GM23338 (cell line): ENCODE measurements around the gene AQP5. TPM values are rescaled to one million over a fixed set of nuclear protein-coding genes. Genes with fewer than 3 reads are reported as not detected.
A peak's percentile ranks its signal among the peaks of the same experiment; 100 is the strongest.

ENCODE experiments used
- ATAC-seq: fragments of 200-7000 bp; cut with Tn5 transposase; 3 replicates; pipeline ENCODE4 v1.9.1; 2020
- DNase-seq: peaks from one replicate; pipeline ENCODE4 v3.0.0-alpha.2; 2015; ENCODE audit warnings: low spot score
- H2AFZ ChIP-seq: fragments of 200-600 bp; sonication (generic); 2 replicates; pipeline ENCODE4 v1.8.0; 2016; ENCODE audit warnings: antibody characterized with exemption, mild to moderate bottlenecking, moderate library complexity
- H3F3A ChIP-seq: fragments of 200-600 bp; sonication (generic); replicated peaks from 2 replicates; pipeline ENCODE4 v1.8.0; 2017; ENCODE audit warnings: antibody characterized with exemption, mixed run types, low read depth
- H3K27ac ChIP-seq: fragments of 200-600 bp; sonication (generic); 2 replicates; pipeline ENCODE4 v1.6.1; 2016; ENCODE audit warnings: low read depth
- H3K27me3 ChIP-seq: fragments of 200-600 bp; sonication (generic); 2 replicates; pipeline ENCODE4 v1.8.0; 2016; ENCODE audit warnings: mild to moderate bottlenecking, mixed run types, moderate library complexity; ENCODE audit not compliant: insufficient read depth
- H3K36me3 ChIP-seq: fragments of 200-600 bp; sonication (generic); 2 replicates; pipeline ENCODE4 v1.8.0; 2016; ENCODE audit warnings: mild to moderate bottlenecking; ENCODE audit not compliant: insufficient read depth
- H3K4me1 ChIP-seq: fragments of 200-600 bp; sonication (generic); 2 replicates; pipeline ENCODE4 v1.8.0; 2016; ENCODE audit warnings: mild to moderate bottlenecking, moderate library complexity; ENCODE audit not compliant: insufficient read depth
- H3K4me2 ChIP-seq: fragments of 200-600 bp; sonication (generic); 2 replicates; pipeline ENCODE4 v1.7.1; 2017; ENCODE audit warnings: mixed run types
- H3K4me3 ChIP-seq: fragments of 200-600 bp; sonication (generic); 2 replicates; pipeline ENCODE4 v1.6.1; 2016; ENCODE audit warnings: mixed run types
- H3K79me2 ChIP-seq: fragments of 200-600 bp; sonication (generic); replicated peaks from 2 replicates; pipeline ENCODE4 v1.8.0; 2017; ENCODE audit warnings: mild to moderate bottlenecking; ENCODE audit not compliant: insufficient read depth
- H3K9me2 ChIP-seq: fragments of 200-600 bp; sonication (generic); 2 replicates; pipeline ENCODE4 v1.8.0; 2017; ENCODE audit not compliant: insufficient read depth
- H4K20me1 ChIP-seq: fragments of 200-600 bp; sonication (generic); replicated peaks from 2 replicates; pipeline ENCODE4 v1.8.0; 2017; ENCODE audit warnings: mild to moderate bottlenecking; ENCODE audit not compliant: insufficient read depth
- H3K27ac Mint-ChIP-seq: 2 replicates; pipeline ENCODE4 v1.8.0; 2020; ENCODE audit warnings: inconsistent platforms, mild to moderate bottlenecking, moderate library complexity, mixed read lengths
- H3K27me3 Mint-ChIP-seq: 3 replicates; pipeline ENCODE4 v1.8.0; 2022; ENCODE audit warnings: low read depth, mild to moderate bottlenecking, moderate library complexity, mixed read lengths, inconsistent platforms; ENCODE audit not compliant: insufficient read depth, poor library complexity
- H3K36me3 Mint-ChIP-seq: 3 replicates; pipeline ENCODE4 v1.8.0; 2021; ENCODE audit warnings: low read depth, mild to moderate bottlenecking, inconsistent platforms, moderate library complexity, mixed read lengths
- H3K4me1 Mint-ChIP-seq: 3 replicates; pipeline ENCODE4 v1.8.0; 2020; ENCODE audit warnings: mild to moderate bottlenecking, inconsistent platforms, mixed read lengths
- H3K4me3 Mint-ChIP-seq: 3 replicates; pipeline ENCODE4 v1.8.0; 2021; ENCODE audit warnings: moderate library complexity, mild to moderate bottlenecking, inconsistent platforms, mixed read lengths
- H3K9me3 Mint-ChIP-seq: 3 replicates; pipeline ENCODE4 v1.8.0; 2020; ENCODE audit warnings: moderate library complexity, mild to moderate bottlenecking, inconsistent platforms, mixed read lengths
- CTCF ChIP-seq, 2 experiments: fragments of 200-600 bp in 1 of 2; sonication (generic) in 1 of 2; conservative IDR thresholded peaks; 2 replicates each; pipeline versions ENCODE4 v1.5.1 to v1.6.1; 2016 to 2017; ENCODE audit warnings: antibody characterized with exemption in 2 of 2, low read depth in 2 of 2, mild to moderate bottlenecking in 2 of 2, moderate library complexity in 1 of 2
- ETS1 ChIP-seq: IDR thresholded peaks from 2 replicates; pipeline ENCODE4 v1.6.1; 2016; ENCODE audit warnings: antibody characterized with exemption
- EZH2 ChIP-seq: fragments of 200-600 bp; sonication (generic); IDR thresholded peaks from one replicate; pipeline ENCODE4 v1.8.0; 2017; ENCODE audit warnings: antibody characterized with exemption, mild to moderate bottlenecking, low read depth; ENCODE audit not compliant: unreplicated experiment
- EZH2phosphoT487 ChIP-seq: fragments of 200-600 bp; sonication (generic); IDR thresholded peaks from one replicate; pipeline ENCODE4 v1.8.1; 2018; ENCODE audit warnings: antibody characterized with exemption; ENCODE audit not compliant: unreplicated experiment
- JUNB ChIP-seq: IDR thresholded peaks from one replicate; pipeline ENCODE4 v1.6.1; 2016; ENCODE audit warnings: antibody characterized with exemption; ENCODE audit not compliant: unreplicated experiment
- NANOG ChIP-seq: IDR thresholded peaks from 2 replicates; pipeline ENCODE4 v1.6.1; 2016; ENCODE audit warnings: antibody characterized with exemption, borderline replicate concordance
- POLR2AphosphoS5 ChIP-seq: IDR thresholded peaks from 2 replicates; pipeline ENCODE4 v1.6.1; 2016; ENCODE audit warnings: antibody characterized with exemption, low read depth
- STAT1 ChIP-seq: IDR thresholded peaks from one replicate; pipeline ENCODE4 v1.6.1; 2016; ENCODE audit warnings: antibody characterized with exemption; ENCODE audit not compliant: unreplicated experiment
- ZNF114 ChIP-seq: fragments of 250-450 bp; sonication (Bioruptor Pico); IDR thresholded peaks from 2 replicates; pipeline ENCODE4 v1.5.0; 2020; ENCODE audit warnings: mild to moderate bottlenecking, moderate library complexity
- polyA plus RNA-seq: library from polyadenylated mRNA; unstranded; fragments of >200 nt; fragmentation: Nextera tagmentation; extraction: Ambion mirVana; gene quantifications from 2 replicates; pipeline ENCODE4 v1.2.1, GENCODE V29; 2016
- total RNA-seq: library from RNA; depleted of rRNA; stranded (reverse); fragments of >200 nt; shearing (Covaris generic); gene quantifications from 2 replicates; pipeline ENCODE4 v1.2.3, GENCODE V29; 2014
- TF ChIP-seq, protein P1 (sequence below): IDR thresholded peaks from one replicate; pipeline ENCODE4 v1.6.1; 2018; ENCODE audit warnings: antibody characterized with exemption; ENCODE audit not compliant: unreplicated experiment

Gene AQP5
- total and polyA plus RNA-seq, 2 experiments from 2014 or later = 1.3 to 2.2 TPM

GRCh38 chr12:49937639-49938300 is 23.9 kb upstream of the AQP5 start:
- Histone ChIP-seq H3K27ac (no peak overlapping the region), H3F3A (no peaks in the 10 kb centered on the region), H2AFZ (0 out of 2 replicates have a peak overlapping the region, but pooled peaks have one; percentile 43), H3K4me2 (no peak overlapping the region), H3K9me2 (0 out of 2 replicates have a peak, but pooled peaks cover 3% of the 10 kb centered on the region), H3K36me3 (no peaks in the 10 kb centered on the region), H3K4me3 (no peak overlapping the region), H3K79me2 (no peaks in the 10 kb centered on the region), H3K27me3 (no peaks in the 10 kb centered on the region), H4K20me1 (no peaks in the 10 kb centered on the region), H3K4me1 (0 out of 2 replicates have a peak, but pooled peaks cover 3% of the 10 kb centered on the region)
- Mint-ChIP-seq H3K27ac (no peak overlapping the region), H3K4me1 (peaks cover 17% of the 10 kb centered on the region), H3K4me3 (no peak overlapping the region), H3K9me3 (no peaks in the 10 kb centered on the region), H3K27me3 (peaks cover 1% of the 10 kb centered on the region), H3K36me3 (no peaks in the 10 kb centered on the region)
- DNase-seq (no peak), ATAC-seq (no peak; the same call in 2 of the 3 replicates)
- TF ChIP-seq, protein P1, sequence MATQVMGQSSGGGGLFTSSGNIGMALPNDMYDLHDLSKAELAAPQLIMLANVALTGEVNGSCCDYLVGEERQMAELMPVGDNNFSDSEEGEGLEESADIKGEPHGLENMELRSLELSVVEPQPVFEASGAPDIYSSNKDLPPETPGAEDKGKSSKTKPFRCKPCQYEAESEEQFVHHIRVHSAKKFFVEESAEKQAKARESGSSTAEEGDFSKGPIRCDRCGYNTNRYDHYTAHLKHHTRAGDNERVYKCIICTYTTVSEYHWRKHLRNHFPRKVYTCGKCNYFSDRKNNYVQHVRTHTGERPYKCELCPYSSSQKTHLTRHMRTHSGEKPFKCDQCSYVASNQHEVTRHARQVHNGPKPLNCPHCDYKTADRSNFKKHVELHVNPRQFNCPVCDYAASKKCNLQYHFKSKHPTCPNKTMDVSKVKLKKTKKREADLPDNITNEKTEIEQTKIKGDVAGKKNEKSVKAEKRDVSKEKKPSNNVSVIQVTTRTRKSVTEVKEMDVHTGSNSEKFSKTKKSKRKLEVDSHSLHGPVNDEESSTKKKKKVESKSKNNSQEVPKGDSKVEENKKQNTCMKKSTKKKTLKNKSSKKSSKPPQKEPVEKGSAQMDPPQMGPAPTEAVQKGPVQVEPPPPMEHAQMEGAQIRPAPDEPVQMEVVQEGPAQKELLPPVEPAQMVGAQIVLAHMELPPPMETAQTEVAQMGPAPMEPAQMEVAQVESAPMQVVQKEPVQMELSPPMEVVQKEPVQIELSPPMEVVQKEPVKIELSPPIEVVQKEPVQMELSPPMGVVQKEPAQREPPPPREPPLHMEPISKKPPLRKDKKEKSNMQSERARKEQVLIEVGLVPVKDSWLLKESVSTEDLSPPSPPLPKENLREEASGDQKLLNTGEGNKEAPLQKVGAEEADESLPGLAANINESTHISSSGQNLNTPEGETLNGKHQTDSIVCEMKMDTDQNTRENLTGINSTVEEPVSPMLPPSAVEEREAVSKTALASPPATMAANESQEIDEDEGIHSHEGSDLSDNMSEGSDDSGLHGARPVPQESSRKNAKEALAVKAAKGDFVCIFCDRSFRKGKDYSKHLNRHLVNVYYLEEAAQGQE = no peak
- TF ChIP-seq POLR2AphosphoS5 = no peak
- TF ChIP-seq JUNB = no peak
- no peak for TF ChIP-seq CTCF (conservative IDR thresholded peaks at IDR 0.05; ENCODE audit: low read depth in 2 of 2)

DNA sequence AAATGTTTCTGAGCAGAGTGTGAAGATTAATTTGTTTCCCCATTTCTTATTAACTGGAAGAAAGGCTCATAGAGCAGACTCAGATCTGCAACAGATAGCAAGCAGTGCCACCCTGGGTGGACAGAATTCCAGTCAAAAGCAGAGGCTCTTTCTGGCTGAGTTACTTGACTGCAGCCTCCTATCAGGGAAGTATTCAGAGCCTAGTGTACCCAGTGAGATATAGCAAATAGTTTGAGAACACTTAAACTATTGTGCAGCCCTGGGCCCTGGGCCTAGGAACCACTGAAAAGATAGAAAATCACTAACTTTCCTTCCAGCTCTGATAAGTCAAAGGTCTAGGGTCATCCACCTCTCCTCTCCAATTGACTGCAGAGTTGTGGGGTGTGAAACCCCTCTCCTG is 22.4 kb upstream of the AQP5 start:
- Histone ChIP-seq H3K4me3 (no peak overlapping the region), H3K4me1 (no peaks in the 10 kb centered on the region), H3K9me2 (0 out of 2 replicates have a peak, but pooled peaks cover 3% of the 10 kb centered on the region), H3K36me3 (no peaks in the 10 kb centered on the region), H3K27me3 (no peaks in the 10 kb centered on the region), H4K20me1 (no peaks in the 10 kb centered on the region), H3F3A (no peaks in the 10 kb centered on the region), H3K4me2 (no peak overlapping the region), H2AFZ (no peak overlapping the region), H3K79me2 (no peaks in the 10 kb centered on the region), H3K27ac (no peak overlapping the region)
- ATAC-seq (no peak), DNase-seq (no peak)
- Mint-ChIP-seq H3K36me3 (no peaks in the 10 kb centered on the region), H3K4me1 (peaks cover 17% of the 10 kb centered on the region), H3K27ac (no peak overlapping the region), H3K9me3 (no peaks in the 10 kb centered on the region), H3K27me3 (peaks cover 6% of the 10 kb centered on the region), H3K4me3 (no peak overlapping the region)
- TF ChIP-seq EZH2phosphoT487 (no peak), NANOG (no peak), STAT1 (no peak), CTCF (conservative IDR thresholded peaks at IDR 0.05; ENCODE audit: low read depth in 2 of 2) (no peak), ETS1 (no peak), EZH2 (no peak), ZNF114 (CRISPR knock-in tag) (no peak), JUNB (no peak), POLR2AphosphoS5 (no peak)
- TF ChIP-seq, protein P1 = no peak
